ENCODE data around the gene LPCAT1. TPM values are rescaled to one million over a fixed set of nuclear protein-coding genes. Genes with fewer than 3 reads are reported as not detected.

LPCAT1 gene
- total RNA-seq, 1 experiment from 2014 or later, result 75.0 TPM

DNA sequence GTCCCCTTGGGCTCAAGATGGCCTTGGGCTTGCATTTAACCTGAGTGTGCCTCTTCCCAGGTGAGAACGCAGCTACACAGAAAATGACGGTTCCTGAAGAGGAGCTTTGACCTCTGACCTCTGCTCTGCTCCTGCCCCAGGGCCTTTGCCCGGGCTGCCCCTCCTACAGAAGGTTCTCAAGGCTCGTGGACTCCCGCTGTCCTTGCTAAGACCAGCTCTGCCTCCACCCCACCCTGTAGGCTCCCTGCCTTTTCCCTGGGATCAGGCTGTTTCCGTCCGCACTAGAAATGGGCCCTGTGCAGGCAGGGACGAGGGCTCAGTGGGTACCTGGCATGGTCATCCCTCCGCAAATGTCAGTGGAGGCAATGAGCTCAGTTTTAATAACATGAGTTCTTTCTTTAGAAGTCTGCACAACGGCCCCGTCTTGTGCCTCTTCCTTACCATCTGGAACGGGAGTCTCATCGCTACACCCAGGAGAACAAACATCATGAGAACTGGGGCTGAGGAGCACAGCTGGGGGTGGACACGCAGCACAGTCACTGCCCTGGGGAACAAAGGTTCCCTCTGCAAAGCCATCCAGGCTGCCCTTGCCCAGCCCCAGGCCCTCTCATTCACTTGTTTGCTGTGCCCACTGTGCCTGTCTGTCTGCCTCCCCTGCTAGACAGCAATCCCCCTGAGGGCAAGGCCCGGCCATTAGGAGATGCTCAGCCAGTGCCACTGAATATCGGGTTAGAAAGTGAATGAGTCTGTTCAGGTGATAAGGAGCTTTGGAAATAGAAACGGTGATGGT is 26.7 kb upstream of the LPCAT1 start:
- no peak for DNase-seq (ENCODE audit: low read depth, low spot score)
- intact Hi-C loops (cut with micrococcal nuclease), result no loop called here

More for the DNA sequence above, 26.7 kb upstream of the LPCAT1 start:
- Histone ChIP-seq H2AFZ (ENCODE audit: low read depth, low read length, poor library complexity, severe bottlenecking) (no peak overlapping the region), H3K79me2 (ENCODE audit: insufficient read depth, low read length) (no peaks in the 10 kb centered on the region), H3K4me3 (replicated peaks in 1 of 2; ENCODE audit: low read depth in 1 of 2, low read length in 2 of 2) (no peak overlapping the region), H3K36me3 (ENCODE audit: control insufficient read depth in 1 of 2, insufficient read depth in 2 of 2, low read length in 2 of 2) (no peaks in the 10 kb centered on the region), H4K20me1 (ENCODE audit: insufficient read depth) (no peaks in the 10 kb centered on the region), H3K4me1 (ENCODE audit: control insufficient read depth in 1 of 2, insufficient read depth in 2 of 2, low read length in 2 of 2) (peaks cover 5 to 8% of the 10 kb centered on the region in 2 experiments; a peak in 3 of 4 replicates), H3K9me3 (ENCODE audit: control insufficient read depth in 1 of 2, insufficient read depth in 1 of 2, low read depth in 1 of 2, low read length in 2 of 2) (no peaks in the 10 kb centered on the region), H3K4me2 (ENCODE audit: low read length) (no peak overlapping the region), H3K9ac (ENCODE audit: low read length) (no peak overlapping the region), H3K9me2 (ENCODE audit: insufficient read depth) (no peaks in the 10 kb centered on the region), H3K27ac (ENCODE audit: low read depth, low read length) (no peak overlapping the region), H3K27me3 (ENCODE audit: insufficient read depth, low read length) (no peaks in the 10 kb centered on the region)
- ChIA-PET CTCF (no interaction called here), POLR2A (interaction anchor here (1.3 kb wide), 1 partner anchor 8 kb away, joined by 4 read pairs; no protein-coding TSS in a partner anchor), RAD21 (ENCODE audit: low non-redundant PET in 1 of 2, low total read pairs in 2 of 2, uncharacterized antibody in 2 of 2, unreplicated experiment in 2 of 2) (no interaction called here)
- no TSS peak for BruUV-seq (replicated peaks)
- no peak for ATAC-seq
- TF ChIP-seq EZH2phosphoT487 (IDR thresholded peaks at IDR 0.05; ENCODE audit: borderline replicate concordance), result no peak
- no peak for TF ChIP-seq SP1 (IDR thresholded peaks at IDR 0.05; ENCODE audit: low read depth)
- TF ChIP-seq, protein P1, sequence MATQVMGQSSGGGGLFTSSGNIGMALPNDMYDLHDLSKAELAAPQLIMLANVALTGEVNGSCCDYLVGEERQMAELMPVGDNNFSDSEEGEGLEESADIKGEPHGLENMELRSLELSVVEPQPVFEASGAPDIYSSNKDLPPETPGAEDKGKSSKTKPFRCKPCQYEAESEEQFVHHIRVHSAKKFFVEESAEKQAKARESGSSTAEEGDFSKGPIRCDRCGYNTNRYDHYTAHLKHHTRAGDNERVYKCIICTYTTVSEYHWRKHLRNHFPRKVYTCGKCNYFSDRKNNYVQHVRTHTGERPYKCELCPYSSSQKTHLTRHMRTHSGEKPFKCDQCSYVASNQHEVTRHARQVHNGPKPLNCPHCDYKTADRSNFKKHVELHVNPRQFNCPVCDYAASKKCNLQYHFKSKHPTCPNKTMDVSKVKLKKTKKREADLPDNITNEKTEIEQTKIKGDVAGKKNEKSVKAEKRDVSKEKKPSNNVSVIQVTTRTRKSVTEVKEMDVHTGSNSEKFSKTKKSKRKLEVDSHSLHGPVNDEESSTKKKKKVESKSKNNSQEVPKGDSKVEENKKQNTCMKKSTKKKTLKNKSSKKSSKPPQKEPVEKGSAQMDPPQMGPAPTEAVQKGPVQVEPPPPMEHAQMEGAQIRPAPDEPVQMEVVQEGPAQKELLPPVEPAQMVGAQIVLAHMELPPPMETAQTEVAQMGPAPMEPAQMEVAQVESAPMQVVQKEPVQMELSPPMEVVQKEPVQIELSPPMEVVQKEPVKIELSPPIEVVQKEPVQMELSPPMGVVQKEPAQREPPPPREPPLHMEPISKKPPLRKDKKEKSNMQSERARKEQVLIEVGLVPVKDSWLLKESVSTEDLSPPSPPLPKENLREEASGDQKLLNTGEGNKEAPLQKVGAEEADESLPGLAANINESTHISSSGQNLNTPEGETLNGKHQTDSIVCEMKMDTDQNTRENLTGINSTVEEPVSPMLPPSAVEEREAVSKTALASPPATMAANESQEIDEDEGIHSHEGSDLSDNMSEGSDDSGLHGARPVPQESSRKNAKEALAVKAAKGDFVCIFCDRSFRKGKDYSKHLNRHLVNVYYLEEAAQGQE (IDR thresholded peaks at IDR 0.05; ENCODE audit: low read depth), result no peak
- TF ChIP-seq SRF (IDR thresholded peaks at IDR 0.05; ENCODE audit: low read depth), result no peak

All from HCT116 (cell line).